ENCODE data around the gene CMPK1.

DNA sequence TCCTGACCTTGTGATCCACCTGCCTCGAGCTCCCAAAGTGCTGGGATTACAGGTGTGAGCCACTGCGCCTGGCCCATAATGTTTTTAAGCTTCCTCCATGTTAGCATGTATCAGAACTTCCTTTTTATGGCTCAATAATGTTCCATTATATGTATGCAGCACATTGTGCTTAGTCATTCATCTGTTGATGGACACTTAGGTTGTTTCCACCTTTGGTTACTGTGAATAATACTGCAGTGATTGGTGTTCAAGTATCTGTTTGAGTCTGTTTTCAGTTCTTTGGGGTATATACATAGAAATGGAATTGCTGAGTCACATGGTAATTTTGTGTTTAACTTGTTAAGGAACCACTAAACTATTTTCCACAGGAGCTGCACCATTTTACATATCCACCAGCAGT, 17.7 kb downstream of the CMPK1 start:
- TF ChIP-seq, protein P1, sequence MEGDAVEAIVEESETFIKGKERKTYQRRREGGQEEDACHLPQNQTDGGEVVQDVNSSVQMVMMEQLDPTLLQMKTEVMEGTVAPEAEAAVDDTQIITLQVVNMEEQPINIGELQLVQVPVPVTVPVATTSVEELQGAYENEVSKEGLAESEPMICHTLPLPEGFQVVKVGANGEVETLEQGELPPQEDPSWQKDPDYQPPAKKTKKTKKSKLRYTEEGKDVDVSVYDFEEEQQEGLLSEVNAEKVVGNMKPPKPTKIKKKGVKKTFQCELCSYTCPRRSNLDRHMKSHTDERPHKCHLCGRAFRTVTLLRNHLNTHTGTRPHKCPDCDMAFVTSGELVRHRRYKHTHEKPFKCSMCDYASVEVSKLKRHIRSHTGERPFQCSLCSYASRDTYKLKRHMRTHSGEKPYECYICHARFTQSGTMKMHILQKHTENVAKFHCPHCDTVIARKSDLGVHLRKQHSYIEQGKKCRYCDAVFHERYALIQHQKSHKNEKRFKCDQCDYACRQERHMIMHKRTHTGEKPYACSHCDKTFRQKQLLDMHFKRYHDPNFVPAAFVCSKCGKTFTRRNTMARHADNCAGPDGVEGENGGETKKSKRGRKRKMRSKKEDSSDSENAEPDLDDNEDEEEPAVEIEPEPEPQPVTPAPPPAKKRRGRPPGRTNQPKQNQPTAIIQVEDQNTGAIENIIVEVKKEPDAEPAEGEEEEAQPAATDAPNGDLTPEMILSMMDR (IDR thresholded peaks at IDR 0.05) = no peak
- no peak for TF ChIP-seq POLR2A (IDR thresholded peaks at IDR 0.05)

Measured in heart left ventricle (tissue), 13 donors.